Neural cell (in vitro differentiated cells): Measurements from ENCODE around the gene MATN3. TPM values are rescaled to one million over a fixed set of nuclear protein-coding genes. Genes with fewer than 3 reads are reported as not detected.

ENCODE experiments used
- H2AFZ ChIP-seq: fragments of 200-600, 300-800 bp; sonication (generic), shearing (Covaris generic); 2 replicates; pipeline ENCODE4 v1.6.0; 2014; ENCODE audit warnings: low read depth, mild to moderate bottlenecking, antibody characterized with exemption, low read length, moderate library complexity
- H3F3A ChIP-seq: fragments of 200-600 bp; shearing (Covaris generic); 2 replicates; pipeline ENCODE4 v1.6.1; 2016; ENCODE audit warnings: mild to moderate bottlenecking, moderate library complexity, mixed read lengths, antibody characterized with exemption, low read length; ENCODE audit not compliant: insufficient read depth, poor library complexity, severe bottlenecking
- H3K27ac ChIP-seq: fragments of 200-600, 300-800 bp; sonication (generic), shearing (Covaris generic); 2 replicates; pipeline ENCODE4 v1.5.1; 2014; ENCODE audit warnings: mild to moderate bottlenecking, low read length, moderate library complexity
- H3K27me3 ChIP-seq: fragments of 300-800, 200-600 bp; sonication (generic), shearing (Covaris generic); 2 replicates; pipeline ENCODE4 v1.6.0; 2014; ENCODE audit warnings: mild to moderate bottlenecking, low read depth, low read length, moderate library complexity; ENCODE audit not compliant: insufficient read depth
- H3K36me3 ChIP-seq: fragments of 300-800, 200-600 bp; sonication (generic), shearing (Covaris generic); 2 replicates; pipeline ENCODE4 v1.5.1; 2014; ENCODE audit warnings: mild to moderate bottlenecking, antibody characterized with exemption, low read length, moderate library complexity; ENCODE audit not compliant: insufficient read depth
- H3K4me2 ChIP-seq: fragments of 300-800, 200-600 bp; sonication (generic), shearing (Covaris generic); 2 replicates; pipeline ENCODE4 v1.6.0; 2014; ENCODE audit warnings: mild to moderate bottlenecking, low read length
- H3K4me3 ChIP-seq: fragments of 300-800, 200-600 bp; sonication (generic), shearing (Covaris generic); 2 replicates; pipeline ENCODE4 v1.5.1; 2014; ENCODE audit warnings: mild to moderate bottlenecking, low read length, moderate library complexity
- H3K79me2 ChIP-seq: fragments of 200-600 bp; shearing (Covaris generic); replicated peaks from 2 replicates; pipeline ENCODE4 v1.6.0; 2014; ENCODE audit warnings: mild to moderate bottlenecking, low read length, moderate library complexity; ENCODE audit not compliant: insufficient read depth
- H3K9ac ChIP-seq: fragments of 300-800, 200-600 bp; sonication (generic), shearing (Covaris generic); 2 replicates; pipeline ENCODE4 v1.6.1; 2016; ENCODE audit warnings: mild to moderate bottlenecking, low read length, mixed read lengths
- H3K9me2 ChIP-seq: fragments of 200-600 bp; shearing (Covaris generic); 2 replicates; pipeline ENCODE4 v1.6.1; 2016; ENCODE audit warnings: mild to moderate bottlenecking, low read length, mixed read lengths; ENCODE audit not compliant: insufficient read depth
- H3K9me3 ChIP-seq: fragments of 200-600, 300-800 bp; sonication (generic), shearing (Covaris generic); 2 replicates; pipeline ENCODE4 v1.6.1; 2016; ENCODE audit warnings: mild to moderate bottlenecking, mixed run types, low read length, moderate library complexity, mixed read lengths
- H4K20me1 ChIP-seq: fragments of 200-600 bp; shearing (Covaris generic); 2 replicates; pipeline ENCODE4 v1.6.1; 2016; ENCODE audit warnings: mild to moderate bottlenecking, mixed run types; ENCODE audit not compliant: insufficient read depth
- EP300 ChIP-seq: fragments of 450-650 bp; conservative IDR thresholded peaks from 2 replicates; pipeline ENCODE4 v1.6.1; 2014; ENCODE audit warnings: antibody characterized with exemption, mild to moderate bottlenecking, moderate library complexity; ENCODE audit not compliant: poor library complexity, severe bottlenecking
- EZH2 ChIP-seq: fragments of 200-600, 300-800 bp; shearing (Covaris generic), sonication (generic); IDR thresholded peaks from 2 replicates; pipeline ENCODE4 v1.6.1; 2014; ENCODE audit warnings: antibody characterized with exemption, low read length, borderline replicate concordance, mild to moderate bottlenecking; ENCODE audit not compliant: insufficient read depth, poor library complexity, severe bottlenecking
- MXI1 ChIP-seq: fragments of 450-650 bp; conservative IDR thresholded peaks from 2 replicates; pipeline ENCODE4 v1.6.1; 2014; ENCODE audit warnings: antibody characterized with exemption, mild to moderate bottlenecking; ENCODE audit not compliant: poor library complexity, severe bottlenecking
- POLR2AphosphoS5 ChIP-seq: IDR thresholded peaks from 2 replicates; pipeline ENCODE4 v1.6.1; 2012
- RAD21 ChIP-seq: fragments of 450-650 bp; conservative IDR thresholded peaks from 2 replicates; pipeline ENCODE4 v1.6.1; 2014; ENCODE audit warnings: antibody characterized with exemption, mild to moderate bottlenecking, moderate library complexity
- SMC3 ChIP-seq: fragments of 450-650 bp; conservative IDR thresholded peaks from 2 replicates; pipeline ENCODE4 v1.6.1; 2014; ENCODE audit warnings: antibody characterized with exemption, mild to moderate bottlenecking, moderate library complexity; ENCODE audit not compliant: poor library complexity
- TAF1 ChIP-seq: IDR thresholded peaks from 2 replicates; pipeline ENCODE4 v1.6.1; 2012; ENCODE audit warnings: low read depth
- polyA plus RNA-seq: library from polyadenylated mRNA; depleted of rRNA; stranded (reverse); fragments of >200 nt; gene quantifications from 2 replicates; pipeline ENCODE4 v1.2.3, GENCODE V29; 2014
- TF ChIP-seq, protein P1 (sequence below): fragments of 450-650 bp; IDR thresholded peaks from 2 replicates; pipeline ENCODE4 v1.5.1; 2014; ENCODE audit warnings: antibody characterized with exemption, mild to moderate bottlenecking, moderate library complexity; ENCODE audit not compliant: poor library complexity, severe bottlenecking
- TF ChIP-seq, protein P2 (sequence below): IDR thresholded peaks from 2 replicates; pipeline ENCODE4 v1.6.1; 2012; ENCODE audit warnings: borderline replicate concordance

The MATN3 gene
- polyA plus RNA-seq, 1 donor from 2014 or later: 0.90 TPM

DNA sequence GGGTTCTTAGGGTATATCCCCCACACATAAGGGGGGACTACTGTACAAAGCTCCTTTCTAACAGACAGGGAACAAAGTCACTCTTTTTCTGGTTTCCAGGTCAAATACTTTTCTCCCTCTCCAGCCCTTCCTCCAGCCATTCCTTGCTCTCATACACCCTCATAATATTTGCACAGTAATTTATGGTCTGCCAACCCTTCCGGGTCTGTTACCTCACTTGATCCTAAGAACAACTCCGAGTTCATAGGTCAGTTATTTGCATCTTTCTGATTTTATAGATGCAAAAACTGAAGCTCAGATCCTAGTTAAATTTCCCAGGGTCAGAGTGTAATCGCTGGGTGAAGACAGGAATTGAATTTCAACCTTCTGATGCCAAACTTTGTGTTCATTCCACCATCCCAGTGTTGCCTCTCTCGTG is 14.8 kb upstream of the MATN3 start:
- no peaks in the 10 kb centered on the region for H3K9me3 ChIP-seq
- no peak overlapping the region for H3K4me2 ChIP-seq
- H3F3A ChIP-seq: no peaks in the 10 kb centered on the region
- H2AFZ ChIP-seq: no peak overlapping the region
- no peaks in the 10 kb centered on the region for H3K27me3 ChIP-seq
- no peak for TF ChIP-seq RAD21
- no peak for TF ChIP-seq TAF1
- no peak for TF ChIP-seq EZH2
- TF ChIP-seq, protein P1, sequence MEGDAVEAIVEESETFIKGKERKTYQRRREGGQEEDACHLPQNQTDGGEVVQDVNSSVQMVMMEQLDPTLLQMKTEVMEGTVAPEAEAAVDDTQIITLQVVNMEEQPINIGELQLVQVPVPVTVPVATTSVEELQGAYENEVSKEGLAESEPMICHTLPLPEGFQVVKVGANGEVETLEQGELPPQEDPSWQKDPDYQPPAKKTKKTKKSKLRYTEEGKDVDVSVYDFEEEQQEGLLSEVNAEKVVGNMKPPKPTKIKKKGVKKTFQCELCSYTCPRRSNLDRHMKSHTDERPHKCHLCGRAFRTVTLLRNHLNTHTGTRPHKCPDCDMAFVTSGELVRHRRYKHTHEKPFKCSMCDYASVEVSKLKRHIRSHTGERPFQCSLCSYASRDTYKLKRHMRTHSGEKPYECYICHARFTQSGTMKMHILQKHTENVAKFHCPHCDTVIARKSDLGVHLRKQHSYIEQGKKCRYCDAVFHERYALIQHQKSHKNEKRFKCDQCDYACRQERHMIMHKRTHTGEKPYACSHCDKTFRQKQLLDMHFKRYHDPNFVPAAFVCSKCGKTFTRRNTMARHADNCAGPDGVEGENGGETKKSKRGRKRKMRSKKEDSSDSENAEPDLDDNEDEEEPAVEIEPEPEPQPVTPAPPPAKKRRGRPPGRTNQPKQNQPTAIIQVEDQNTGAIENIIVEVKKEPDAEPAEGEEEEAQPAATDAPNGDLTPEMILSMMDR: no peak
- TF ChIP-seq, protein P2, sequence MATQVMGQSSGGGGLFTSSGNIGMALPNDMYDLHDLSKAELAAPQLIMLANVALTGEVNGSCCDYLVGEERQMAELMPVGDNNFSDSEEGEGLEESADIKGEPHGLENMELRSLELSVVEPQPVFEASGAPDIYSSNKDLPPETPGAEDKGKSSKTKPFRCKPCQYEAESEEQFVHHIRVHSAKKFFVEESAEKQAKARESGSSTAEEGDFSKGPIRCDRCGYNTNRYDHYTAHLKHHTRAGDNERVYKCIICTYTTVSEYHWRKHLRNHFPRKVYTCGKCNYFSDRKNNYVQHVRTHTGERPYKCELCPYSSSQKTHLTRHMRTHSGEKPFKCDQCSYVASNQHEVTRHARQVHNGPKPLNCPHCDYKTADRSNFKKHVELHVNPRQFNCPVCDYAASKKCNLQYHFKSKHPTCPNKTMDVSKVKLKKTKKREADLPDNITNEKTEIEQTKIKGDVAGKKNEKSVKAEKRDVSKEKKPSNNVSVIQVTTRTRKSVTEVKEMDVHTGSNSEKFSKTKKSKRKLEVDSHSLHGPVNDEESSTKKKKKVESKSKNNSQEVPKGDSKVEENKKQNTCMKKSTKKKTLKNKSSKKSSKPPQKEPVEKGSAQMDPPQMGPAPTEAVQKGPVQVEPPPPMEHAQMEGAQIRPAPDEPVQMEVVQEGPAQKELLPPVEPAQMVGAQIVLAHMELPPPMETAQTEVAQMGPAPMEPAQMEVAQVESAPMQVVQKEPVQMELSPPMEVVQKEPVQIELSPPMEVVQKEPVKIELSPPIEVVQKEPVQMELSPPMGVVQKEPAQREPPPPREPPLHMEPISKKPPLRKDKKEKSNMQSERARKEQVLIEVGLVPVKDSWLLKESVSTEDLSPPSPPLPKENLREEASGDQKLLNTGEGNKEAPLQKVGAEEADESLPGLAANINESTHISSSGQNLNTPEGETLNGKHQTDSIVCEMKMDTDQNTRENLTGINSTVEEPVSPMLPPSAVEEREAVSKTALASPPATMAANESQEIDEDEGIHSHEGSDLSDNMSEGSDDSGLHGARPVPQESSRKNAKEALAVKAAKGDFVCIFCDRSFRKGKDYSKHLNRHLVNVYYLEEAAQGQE: no peak
- no peak for TF ChIP-seq POLR2AphosphoS5
- TF ChIP-seq SMC3: no peak
- TF ChIP-seq EP300: no peak
- TF ChIP-seq MXI1: no peak
- H3K9ac ChIP-seq: no peak overlapping the region
- no peak overlapping the region for H3K4me3 ChIP-seq
- no peaks in the 10 kb centered on the region for H4K20me1 ChIP-seq
- peaks cover 14% of the 10 kb centered on the region for H3K36me3 ChIP-seq
- no peak overlapping the region for H3K27ac ChIP-seq
- no peaks in the 10 kb centered on the region for H3K9me2 ChIP-seq
- no peaks in the 10 kb centered on the region for H3K79me2 ChIP-seq

DNA sequence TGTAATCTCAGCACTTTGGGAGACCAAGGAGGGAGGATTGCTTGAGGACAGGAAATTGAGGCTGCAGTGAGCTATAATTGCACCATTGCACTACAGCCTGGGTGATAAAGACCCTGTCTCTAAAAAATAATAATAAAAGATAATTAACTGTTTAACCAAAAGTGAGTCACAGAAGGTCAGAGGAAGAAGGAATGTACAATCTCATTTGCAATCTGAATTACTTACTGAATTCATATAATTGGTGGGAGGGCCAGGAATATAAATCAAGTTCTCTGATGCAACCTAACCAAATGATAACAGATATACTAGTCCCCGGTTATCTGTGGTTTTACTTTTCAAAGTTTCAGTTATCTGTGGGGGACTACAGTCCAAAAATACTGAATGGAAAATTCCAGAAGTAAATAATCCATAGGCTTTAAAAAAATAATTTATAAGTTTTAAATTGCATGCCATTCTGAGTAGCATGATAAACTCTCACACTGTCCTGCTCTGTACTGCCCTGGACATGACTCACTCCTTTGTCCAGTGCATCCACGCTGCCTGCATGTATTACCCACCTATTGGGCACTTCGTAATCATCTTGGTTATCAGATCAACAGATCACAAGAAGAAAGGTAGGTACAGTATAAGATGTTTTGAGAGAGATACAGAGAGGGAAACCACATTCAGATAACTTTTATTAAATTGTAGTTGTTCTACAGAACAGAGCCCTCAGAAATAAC is 12.8 kb upstream of the MATN3 start:
- H3K4me2 ChIP-seq: no peak overlapping the region
- H3K27ac ChIP-seq: no peak overlapping the region
- H4K20me1 ChIP-seq: no peaks in the 10 kb centered on the region
- H3F3A ChIP-seq: no peaks in the 10 kb centered on the region
- H3K27me3 ChIP-seq: no peaks in the 10 kb centered on the region
- no peak overlapping the region for H3K9ac ChIP-seq
- H3K4me3 ChIP-seq: no peak overlapping the region
- H3K9me3 ChIP-seq: peaks cover 7% of the 10 kb centered on the region
- H2AFZ ChIP-seq: no peak overlapping the region
- H3K36me3 ChIP-seq: peaks cover 8% of the 10 kb centered on the region
- no peak for TF ChIP-seq EZH2
- no peak for TF ChIP-seq TAF1
- TF ChIP-seq RAD21: no peak
- TF ChIP-seq MXI1: no peak
- TF ChIP-seq, protein P2: no peak
- TF ChIP-seq EP300: no peak
- no peak for TF ChIP-seq SMC3
- TF ChIP-seq, protein P1: no peak
- no peak for TF ChIP-seq POLR2AphosphoS5
- H3K9me2 ChIP-seq: no peaks in the 10 kb centered on the region
- no peaks in the 10 kb centered on the region for H3K79me2 ChIP-seq
